GM23338 (cell line): ENCODE measurements around the gene SYT13. TPM values are rescaled to one million over a fixed set of nuclear protein-coding genes. Genes with fewer than 3 reads are reported as not detected.

Experiments
- ATAC-seq: fragments of 200-7000 bp; cut with Tn5 transposase; 3 replicates; pipeline ENCODE4 v1.9.1; 2020
- DNase-seq: peaks from one replicate; pipeline ENCODE4 v3.0.0-alpha.2; 2015; ENCODE audit warnings: low spot score
- H2AFZ ChIP-seq: fragments of 200-600 bp; sonication (generic); 2 replicates; pipeline ENCODE4 v1.8.0; 2016; ENCODE audit warnings: antibody characterized with exemption, mild to moderate bottlenecking, moderate library complexity
- H3F3A ChIP-seq: fragments of 200-600 bp; sonication (generic); replicated peaks from 2 replicates; pipeline ENCODE4 v1.8.0; 2017; ENCODE audit warnings: antibody characterized with exemption, mixed run types, low read depth
- H3K27ac ChIP-seq: fragments of 200-600 bp; sonication (generic); 2 replicates; pipeline ENCODE4 v1.6.1; 2016; ENCODE audit warnings: low read depth
- H3K27me3 ChIP-seq: fragments of 200-600 bp; sonication (generic); 2 replicates; pipeline ENCODE4 v1.8.0; 2016; ENCODE audit warnings: mild to moderate bottlenecking, mixed run types, moderate library complexity; ENCODE audit not compliant: insufficient read depth
- H3K36me3 ChIP-seq: fragments of 200-600 bp; sonication (generic); 2 replicates; pipeline ENCODE4 v1.8.0; 2016; ENCODE audit warnings: mild to moderate bottlenecking; ENCODE audit not compliant: insufficient read depth
- H3K4me1 ChIP-seq: fragments of 200-600 bp; sonication (generic); 2 replicates; pipeline ENCODE4 v1.8.0; 2016; ENCODE audit warnings: mild to moderate bottlenecking, moderate library complexity; ENCODE audit not compliant: insufficient read depth
- H3K4me2 ChIP-seq: fragments of 200-600 bp; sonication (generic); 2 replicates; pipeline ENCODE4 v1.7.1; 2017; ENCODE audit warnings: mixed run types
- H3K4me3 ChIP-seq: fragments of 200-600 bp; sonication (generic); 2 replicates; pipeline ENCODE4 v1.6.1; 2016; ENCODE audit warnings: mixed run types
- H3K79me2 ChIP-seq: fragments of 200-600 bp; sonication (generic); replicated peaks from 2 replicates; pipeline ENCODE4 v1.8.0; 2017; ENCODE audit warnings: mild to moderate bottlenecking; ENCODE audit not compliant: insufficient read depth
- H3K9me2 ChIP-seq: fragments of 200-600 bp; sonication (generic); 2 replicates; pipeline ENCODE4 v1.8.0; 2017; ENCODE audit not compliant: insufficient read depth
- H4K20me1 ChIP-seq: fragments of 200-600 bp; sonication (generic); replicated peaks from 2 replicates; pipeline ENCODE4 v1.8.0; 2017; ENCODE audit warnings: mild to moderate bottlenecking; ENCODE audit not compliant: insufficient read depth
- H3K27ac Mint-ChIP-seq: 2 replicates; pipeline ENCODE4 v1.8.0; 2020; ENCODE audit warnings: inconsistent platforms, mild to moderate bottlenecking, moderate library complexity, mixed read lengths
- H3K27me3 Mint-ChIP-seq: 3 replicates; pipeline ENCODE4 v1.8.0; 2022; ENCODE audit warnings: low read depth, mild to moderate bottlenecking, moderate library complexity, mixed read lengths, inconsistent platforms; ENCODE audit not compliant: insufficient read depth, poor library complexity
- H3K36me3 Mint-ChIP-seq: 3 replicates; pipeline ENCODE4 v1.8.0; 2021; ENCODE audit warnings: low read depth, mild to moderate bottlenecking, inconsistent platforms, moderate library complexity, mixed read lengths
- H3K4me1 Mint-ChIP-seq: 3 replicates; pipeline ENCODE4 v1.8.0; 2020; ENCODE audit warnings: mild to moderate bottlenecking, inconsistent platforms, mixed read lengths
- H3K4me3 Mint-ChIP-seq: 3 replicates; pipeline ENCODE4 v1.8.0; 2021; ENCODE audit warnings: moderate library complexity, mild to moderate bottlenecking, inconsistent platforms, mixed read lengths
- H3K9me3 Mint-ChIP-seq: 3 replicates; pipeline ENCODE4 v1.8.0; 2020; ENCODE audit warnings: moderate library complexity, mild to moderate bottlenecking, inconsistent platforms, mixed read lengths
- CREB1 ChIP-seq: fragments of 250-450 bp; sonication (Bioruptor Pico); IDR thresholded peaks from 2 replicates; pipeline ENCODE4 v1.5.0; 2020; ENCODE audit warnings: low read depth, mild to moderate bottlenecking, moderate library complexity
- CTCF ChIP-seq, 2 experiments: fragments of 200-600 bp in 1 of 2; sonication (generic) in 1 of 2; conservative IDR thresholded peaks; 2 replicates each; pipeline versions ENCODE4 v1.5.1 to v1.6.1; 2016 to 2017; ENCODE audit warnings: antibody characterized with exemption in 2 of 2, low read depth in 2 of 2, mild to moderate bottlenecking in 2 of 2, moderate library complexity in 1 of 2
- ETS1 ChIP-seq: IDR thresholded peaks from 2 replicates; pipeline ENCODE4 v1.6.1; 2016; ENCODE audit warnings: antibody characterized with exemption
- EZH2 ChIP-seq: fragments of 200-600 bp; sonication (generic); IDR thresholded peaks from one replicate; pipeline ENCODE4 v1.8.0; 2017; ENCODE audit warnings: antibody characterized with exemption, mild to moderate bottlenecking, low read depth; ENCODE audit not compliant: unreplicated experiment
- EZH2phosphoT487 ChIP-seq: fragments of 200-600 bp; sonication (generic); IDR thresholded peaks from one replicate; pipeline ENCODE4 v1.8.1; 2018; ENCODE audit warnings: antibody characterized with exemption; ENCODE audit not compliant: unreplicated experiment
- JUNB ChIP-seq: IDR thresholded peaks from one replicate; pipeline ENCODE4 v1.6.1; 2016; ENCODE audit warnings: antibody characterized with exemption; ENCODE audit not compliant: unreplicated experiment
- NANOG ChIP-seq: IDR thresholded peaks from 2 replicates; pipeline ENCODE4 v1.6.1; 2016; ENCODE audit warnings: antibody characterized with exemption, borderline replicate concordance
- POLR2AphosphoS5 ChIP-seq: IDR thresholded peaks from 2 replicates; pipeline ENCODE4 v1.6.1; 2016; ENCODE audit warnings: antibody characterized with exemption, low read depth
- REST ChIP-seq: IDR thresholded peaks from one replicate; pipeline ENCODE4 v1.6.1; 2018; ENCODE audit warnings: antibody characterized with exemption; ENCODE audit not compliant: unreplicated experiment
- STAT1 ChIP-seq: IDR thresholded peaks from one replicate; pipeline ENCODE4 v1.6.1; 2016; ENCODE audit warnings: antibody characterized with exemption; ENCODE audit not compliant: unreplicated experiment
- ZNF114 ChIP-seq: fragments of 250-450 bp; sonication (Bioruptor Pico); IDR thresholded peaks from 2 replicates; pipeline ENCODE4 v1.5.0; 2020; ENCODE audit warnings: mild to moderate bottlenecking, moderate library complexity
- ZNF331 ChIP-seq: fragments of 250-450 bp; sonication (Bioruptor Pico); IDR thresholded peaks from 2 replicates; pipeline ENCODE4 v1.5.0; 2020; ENCODE audit warnings: low read depth, mild to moderate bottlenecking, moderate library complexity
- polyA plus RNA-seq: library from polyadenylated mRNA; unstranded; fragments of >200 nt; fragmentation: Nextera tagmentation; extraction: Ambion mirVana; gene quantifications from 2 replicates; pipeline ENCODE4 v1.2.1, GENCODE V29; 2016
- total RNA-seq: library from RNA; depleted of rRNA; stranded (reverse); fragments of >200 nt; shearing (Covaris generic); gene quantifications from 2 replicates; pipeline ENCODE4 v1.2.3, GENCODE V29; 2014
- TF ChIP-seq, protein P1 (sequence below): fragments of 250-450 bp; sonication (Bioruptor Pico); IDR thresholded peaks from 2 replicates; pipeline ENCODE4 v1.5.0; 2020; ENCODE audit warnings: mild to moderate bottlenecking, moderate library complexity

Gene SYT13
- total and polyA plus RNA-seq, 2 experiments from 2014 or later, result 3.4 to 16.3 TPM

DNA sequence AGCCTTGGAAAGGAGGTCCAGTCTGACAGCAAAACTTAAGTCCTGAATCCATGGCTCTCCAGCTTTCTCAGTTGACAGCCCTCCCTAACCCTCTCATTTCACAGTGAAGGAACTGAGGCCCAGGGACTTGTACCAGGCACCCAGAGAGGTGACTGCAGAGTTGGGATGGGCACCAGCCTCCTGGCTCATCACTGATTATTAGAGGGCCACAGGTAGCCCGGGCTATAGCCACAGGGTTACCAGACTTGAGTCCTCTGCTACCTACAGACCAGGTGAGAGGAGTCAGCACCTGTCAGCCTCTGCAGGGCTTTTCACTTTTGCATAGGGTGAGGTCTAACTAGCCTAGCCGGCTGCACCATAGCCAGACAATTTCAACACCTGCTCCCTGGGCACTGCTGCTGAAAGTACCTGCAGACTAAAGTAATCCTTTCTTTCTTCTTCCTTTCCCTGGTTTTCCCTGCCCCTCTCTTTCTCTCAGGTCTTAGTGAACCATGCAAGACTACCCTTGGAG, 37.6 kb downstream of the SYT13 start:
- no peak overlapping the region for H3K4me3 Mint-ChIP-seq
- no peak for TF ChIP-seq REST
- no peak for TF ChIP-seq ZNF114
- TF ChIP-seq ETS1, result no peak
- TF ChIP-seq ZNF331 (CRISPR knock-in tag), result no peak
- no peak for TF ChIP-seq JUNB
- TF ChIP-seq CTCF (conservative IDR thresholded peaks at IDR 0.05; ENCODE audit: low read depth in 2 of 2), result no peak
- no peak for TF ChIP-seq STAT1
- TF ChIP-seq POLR2AphosphoS5, result no peak
- TF ChIP-seq NANOG, result no peak
- TF ChIP-seq CREB1 (CRISPR knock-in tag), result no peak
- TF ChIP-seq EZH2, result no peak
- no peak for TF ChIP-seq EZH2phosphoT487
- TF ChIP-seq, protein P1, sequence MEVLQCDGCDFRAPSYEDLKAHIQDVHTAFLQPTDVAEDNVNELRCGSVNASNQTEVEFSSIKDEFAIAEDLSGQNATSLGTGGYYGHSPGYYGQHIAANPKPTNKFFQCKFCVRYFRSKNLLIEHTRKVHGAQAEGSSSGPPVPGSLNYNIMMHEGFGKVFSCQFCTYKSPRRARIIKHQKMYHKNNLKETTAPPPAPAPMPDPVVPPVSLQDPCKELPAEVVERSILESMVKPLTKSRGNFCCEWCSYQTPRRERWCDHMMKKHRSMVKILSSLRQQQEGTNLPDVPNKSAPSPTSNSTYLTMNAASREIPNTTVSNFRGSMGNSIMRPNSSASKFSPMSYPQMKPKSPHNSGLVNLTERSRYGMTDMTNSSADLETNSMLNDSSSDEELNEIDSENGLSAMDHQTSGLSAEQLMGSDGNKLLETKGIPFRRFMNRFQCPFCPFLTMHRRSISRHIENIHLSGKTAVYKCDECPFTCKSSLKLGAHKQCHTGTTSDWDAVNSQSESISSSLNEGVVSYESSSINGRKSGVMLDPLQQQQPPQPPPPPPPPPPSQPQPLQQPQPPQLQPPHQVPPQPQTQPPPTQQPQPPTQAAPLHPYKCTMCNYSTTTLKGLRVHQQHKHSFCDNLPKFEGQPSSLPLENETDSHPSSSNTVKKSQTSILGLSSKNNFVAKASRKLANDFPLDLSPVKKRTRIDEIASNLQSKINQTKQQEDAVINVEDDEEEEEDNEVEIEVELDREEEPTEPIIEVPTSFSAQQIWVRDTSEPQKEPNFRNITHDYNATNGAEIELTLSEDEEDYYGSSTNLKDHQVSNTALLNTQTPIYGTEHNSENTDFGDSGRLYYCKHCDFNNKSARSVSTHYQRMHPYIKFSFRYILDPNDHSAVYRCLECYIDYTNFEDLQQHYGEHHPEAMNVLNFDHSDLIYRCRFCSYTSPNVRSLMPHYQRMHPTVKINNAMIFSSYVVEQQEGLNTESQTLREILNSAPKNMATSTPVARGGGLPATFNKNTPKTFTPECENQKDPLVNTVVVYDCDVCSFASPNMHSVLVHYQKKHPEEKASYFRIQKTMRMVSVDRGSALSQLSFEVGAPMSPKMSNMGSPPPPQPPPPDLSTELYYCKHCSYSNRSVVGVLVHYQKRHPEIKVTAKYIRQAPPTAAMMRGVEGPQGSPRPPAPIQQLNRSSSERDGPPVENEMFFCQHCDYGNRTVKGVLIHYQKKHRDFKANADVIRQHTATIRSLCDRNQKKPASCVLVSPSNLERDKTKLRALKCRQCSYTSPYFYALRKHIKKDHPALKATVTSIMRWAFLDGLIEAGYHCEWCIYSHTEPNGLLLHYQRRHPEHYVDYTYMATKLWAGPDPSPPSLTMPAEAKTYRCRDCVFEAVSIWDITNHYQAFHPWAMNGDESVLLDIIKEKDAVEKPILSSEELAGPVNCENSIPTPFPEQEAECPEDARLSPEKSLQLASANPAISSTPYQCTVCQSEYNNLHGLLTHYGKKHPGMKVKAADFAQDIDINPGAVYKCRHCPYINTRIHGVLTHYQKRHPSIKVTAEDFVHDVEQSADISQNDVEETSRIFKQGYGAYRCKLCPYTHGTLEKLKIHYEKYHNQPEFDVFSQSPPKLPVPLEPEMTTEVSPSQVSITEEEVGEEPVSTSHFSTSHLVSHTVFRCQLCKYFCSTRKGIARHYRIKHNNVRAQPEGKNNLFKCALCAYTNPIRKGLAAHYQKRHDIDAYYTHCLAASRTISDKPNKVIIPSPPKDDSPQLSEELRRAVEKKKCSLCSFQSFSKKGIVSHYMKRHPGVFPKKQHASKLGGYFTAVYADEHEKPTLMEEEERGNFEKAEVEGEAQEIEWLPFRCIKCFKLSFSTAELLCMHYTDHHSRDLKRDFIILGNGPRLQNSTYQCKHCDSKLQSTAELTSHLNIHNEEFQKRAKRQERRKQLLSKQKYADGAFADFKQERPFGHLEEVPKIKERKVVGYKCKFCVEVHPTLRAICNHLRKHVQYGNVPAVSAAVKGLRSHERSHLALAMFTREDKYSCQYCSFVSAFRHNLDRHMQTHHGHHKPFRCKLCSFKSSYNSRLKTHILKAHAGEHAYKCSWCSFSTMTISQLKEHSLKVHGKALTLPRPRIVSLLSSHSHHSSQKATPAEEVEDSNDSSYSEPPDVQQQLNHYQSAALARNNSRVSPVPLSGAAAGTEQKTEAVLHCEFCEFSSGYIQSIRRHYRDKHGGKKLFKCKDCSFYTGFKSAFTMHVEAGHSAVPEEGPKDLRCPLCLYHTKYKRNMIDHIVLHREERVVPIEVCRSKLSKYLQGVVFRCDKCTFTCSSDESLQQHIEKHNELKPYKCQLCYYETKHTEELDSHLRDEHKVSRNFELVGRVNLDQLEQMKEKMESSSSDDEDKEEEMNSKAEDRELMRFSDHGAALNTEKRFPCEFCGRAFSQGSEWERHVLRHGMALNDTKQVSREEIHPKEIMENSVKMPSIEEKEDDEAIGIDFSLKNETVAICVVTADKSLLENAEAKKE (CRISPR knock-in tag), result no peak
- no peak for DNase-seq
- peaks cover 3% of the 10 kb centered on the region for H3K27me3 Mint-ChIP-seq
- Histone ChIP-seq H3K4me1 (no peaks in the 10 kb centered on the region), H3K36me3 (no peaks in the 10 kb centered on the region), H3F3A (no peaks in the 10 kb centered on the region), H3K27me3 (no peaks in the 10 kb centered on the region), H3K9me2 (no peaks in the 10 kb centered on the region), H3K79me2 (no peaks in the 10 kb centered on the region), H2AFZ (no peak overlapping the region), H3K4me3 (no peak overlapping the region), H3K27ac (no peak overlapping the region), H4K20me1 (peaks cover 2% of the 10 kb centered on the region; the same call in 1 of the 2 replicates), H3K4me2 (no peak overlapping the region)
- H3K36me3 Mint-ChIP-seq, result no peaks in the 10 kb centered on the region
- H3K4me1 Mint-ChIP-seq, result peaks cover 2% of the 10 kb centered on the region; the same call in 2 of the 3 replicates
- ATAC-seq, result no peak
- no peaks in the 10 kb centered on the region; the same call in 2 of the 3 replicates for H3K9me3 Mint-ChIP-seq
- H3K27ac Mint-ChIP-seq, result no peak overlapping the region
